ENCODE measurements around the gene PTPA. TPM values are rescaled to one million over a fixed set of nuclear protein-coding genes. Genes with fewer than 3 reads are reported as not detected.
A peak's percentile ranks its signal among the peaks of the same experiment; 100 is the strongest.

Gene PTPA
- total and polyA plus RNA-seq, 12 donors, result 106 to 227 (median 186) TPM

DNA sequence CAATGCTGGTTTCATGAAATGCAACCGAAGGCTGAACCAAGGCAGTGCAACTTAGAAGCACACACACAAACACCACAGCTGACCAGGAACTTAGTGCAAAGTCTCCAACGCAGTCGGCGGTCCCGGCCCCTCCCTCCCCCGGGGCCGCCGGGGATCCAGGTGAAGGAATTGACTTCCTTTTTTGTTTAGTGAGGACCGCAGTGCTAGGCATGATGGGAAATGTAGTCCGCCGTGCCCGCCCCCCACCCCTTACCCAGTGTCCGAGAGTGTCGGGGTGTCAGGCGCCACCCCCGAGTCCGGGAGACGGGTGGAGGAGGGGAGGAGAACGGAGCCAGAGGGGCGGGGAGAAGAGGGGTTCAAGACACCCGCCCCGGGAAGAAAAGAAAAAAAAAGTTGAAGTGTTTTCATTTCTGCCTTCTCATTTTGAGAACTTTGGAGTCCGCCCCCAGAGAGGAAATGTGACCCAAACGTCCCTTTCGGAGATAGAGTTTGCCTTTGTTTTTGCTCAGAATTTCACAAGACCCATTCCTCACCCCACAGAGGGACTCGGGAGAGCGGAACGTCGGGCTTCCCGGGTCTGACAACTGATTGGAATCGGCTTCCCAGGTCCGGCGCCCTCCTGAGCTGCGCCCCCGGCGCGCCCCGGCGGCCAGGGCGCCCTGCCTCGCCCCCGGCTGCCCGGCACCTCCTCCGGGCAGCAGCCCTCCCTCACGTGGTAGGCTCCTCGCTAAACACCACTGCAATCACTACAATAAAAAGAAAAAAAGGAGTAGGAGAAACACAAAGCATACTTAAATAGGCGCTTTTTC, 64.8 kb downstream of the PTPA start:
- Histone ChIP-seq H3K4me3 (peak overlapping the region; percentile 60 to 100 (median 96)), H3K27me3 (peaks cover 0 to 6% (median 0%) of the 10 kb centered on the region in 7 donors), H3K36me3 (peaks cover 0 to 6% (median 0%) of the 10 kb centered on the region in 9 donors), H3K4me1 (peaks cover 11 to 42% (median 36%) of the 10 kb centered on the region in 9 donors), H3K9me3 (no peaks in the 10 kb centered on the region), H3K27ac (peak overlapping the region; percentile 96 to 100 (median 98))
- peak; percentile 81 to 89 for DNase-seq
- whole genome bisulfite sequencing, 2 donors, result 0 to 1% methylated on average over 47 of the region's 47 CpGs
- intact Hi-C loops (cut with DNase I), result loop anchor here in 9 of 10 donors (1.0 to 10.0 kb wide), 21 partner anchors 34 to 435 kb away; no protein-coding TSS in a partner anchor
- ATAC-seq, result peak; percentile 20 to 69 (median 49)
- TF ChIP-seq, protein P1, sequence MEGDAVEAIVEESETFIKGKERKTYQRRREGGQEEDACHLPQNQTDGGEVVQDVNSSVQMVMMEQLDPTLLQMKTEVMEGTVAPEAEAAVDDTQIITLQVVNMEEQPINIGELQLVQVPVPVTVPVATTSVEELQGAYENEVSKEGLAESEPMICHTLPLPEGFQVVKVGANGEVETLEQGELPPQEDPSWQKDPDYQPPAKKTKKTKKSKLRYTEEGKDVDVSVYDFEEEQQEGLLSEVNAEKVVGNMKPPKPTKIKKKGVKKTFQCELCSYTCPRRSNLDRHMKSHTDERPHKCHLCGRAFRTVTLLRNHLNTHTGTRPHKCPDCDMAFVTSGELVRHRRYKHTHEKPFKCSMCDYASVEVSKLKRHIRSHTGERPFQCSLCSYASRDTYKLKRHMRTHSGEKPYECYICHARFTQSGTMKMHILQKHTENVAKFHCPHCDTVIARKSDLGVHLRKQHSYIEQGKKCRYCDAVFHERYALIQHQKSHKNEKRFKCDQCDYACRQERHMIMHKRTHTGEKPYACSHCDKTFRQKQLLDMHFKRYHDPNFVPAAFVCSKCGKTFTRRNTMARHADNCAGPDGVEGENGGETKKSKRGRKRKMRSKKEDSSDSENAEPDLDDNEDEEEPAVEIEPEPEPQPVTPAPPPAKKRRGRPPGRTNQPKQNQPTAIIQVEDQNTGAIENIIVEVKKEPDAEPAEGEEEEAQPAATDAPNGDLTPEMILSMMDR (IDR thresholded peaks at IDR 0.05), result no peak

DNA sequence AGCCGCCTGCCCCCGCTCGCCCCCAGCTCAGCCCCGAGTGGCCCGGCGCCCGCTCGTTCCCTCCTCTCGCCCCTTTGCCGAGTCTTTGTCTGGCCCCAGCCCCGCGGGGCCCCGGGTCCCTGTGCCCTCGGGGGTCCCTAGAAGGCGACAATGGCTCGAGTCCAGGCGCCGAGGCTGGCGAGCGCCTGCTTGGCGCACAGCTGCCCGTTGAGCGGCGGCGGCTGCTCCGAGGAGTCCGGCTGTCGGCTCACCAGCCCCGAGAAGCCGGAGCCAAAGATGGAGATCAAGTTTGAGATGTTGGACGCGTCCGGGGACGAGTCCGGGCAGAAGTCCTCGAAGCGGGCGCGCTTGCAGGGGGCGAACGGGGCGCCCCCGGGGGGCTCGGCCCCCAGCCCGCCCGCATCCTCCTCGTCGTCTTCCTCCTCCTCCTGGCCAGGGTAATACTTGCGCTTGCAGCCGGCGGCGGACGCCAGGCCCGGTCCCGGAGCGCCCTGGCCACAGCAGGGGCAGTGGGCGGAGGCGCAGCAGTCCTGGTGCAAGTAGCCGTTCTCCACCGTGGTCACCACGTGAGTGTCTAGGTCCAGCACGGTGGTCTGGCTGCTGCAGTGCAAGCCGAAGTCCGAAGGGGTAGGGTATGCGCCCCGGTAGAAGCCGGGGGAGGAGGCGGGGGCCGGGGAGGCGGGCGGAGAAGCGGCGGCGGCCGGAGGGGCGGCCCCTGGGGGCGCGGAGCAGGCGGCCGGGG, 65.7 kb downstream of the PTPA start:
- peaks cover 0 to 6% (median 0%) of the 10 kb centered on the region in 7 donors for H3K27me3 ChIP-seq
- intact Hi-C loops (cut with DNase I), result loop anchor here in 9 of 10 donors (1.0 to 10.0 kb wide), 17 partner anchors 35 to 434 kb away; no protein-coding TSS in a partner anchor
- WGBS, 2 donors, result 0 to 1% methylated on average over 65 to 80 of the region's 80 CpGs
- DNase-seq (peak in 1 of 2 donors; percentile 55), ATAC-seq (no peak)
- TF ChIP-seq, protein P1 (IDR thresholded peaks at IDR 0.05), result peak in 1 of 9 donors; percentile 3
- peaks cover 11 to 42% (median 36%) of the 10 kb centered on the region in 9 donors for H3K4me1 ChIP-seq
- peak overlapping the region; percentile 60 to 100 (median 96) for H3K4me3 ChIP-seq
- H3K36me3 ChIP-seq, result peaks cover 0 to 6% (median 0%) of the 10 kb centered on the region in 9 donors
- H3K27ac ChIP-seq, result peak overlapping the region; percentile 96 to 100 (median 98)
- no peaks in the 10 kb centered on the region for H3K9me3 ChIP-seq

DNA sequence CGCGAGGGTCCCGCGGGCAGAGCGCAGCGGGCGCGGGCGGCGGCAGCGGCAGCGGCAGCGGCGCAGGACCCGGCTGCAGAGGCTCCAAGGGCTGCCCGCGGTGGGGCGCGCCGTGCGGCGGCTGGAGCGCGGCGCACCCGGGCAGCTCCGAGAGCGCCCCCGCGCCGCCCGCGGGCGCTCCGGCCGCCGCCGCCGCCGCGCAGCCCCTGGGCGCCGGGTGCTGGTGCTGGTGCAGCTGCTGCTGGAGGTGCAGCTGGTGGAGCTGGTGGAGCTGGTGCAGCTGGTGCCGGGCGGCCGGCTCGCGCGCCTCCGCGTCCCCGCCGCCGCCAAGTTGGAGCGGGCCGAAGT, 66.2 kb downstream of the PTPA start:
- DNase-seq, result no peak
- H3K4me3 ChIP-seq, result peak overlapping the region; percentile 69 to 100 (median 96)
- H3K27me3 ChIP-seq, result peaks cover 0 to 6% (median 0%) of the 10 kb centered on the region in 7 donors
- TF ChIP-seq, protein P1 (IDR thresholded peaks at IDR 0.05), result no peak
- peaks cover 0 to 6% (median 0%) of the 10 kb centered on the region in 9 donors for H3K36me3 ChIP-seq
- no peaks in the 10 kb centered on the region for H3K9me3 ChIP-seq
- H3K4me1 ChIP-seq, result peaks cover 11 to 42% (median 35%) of the 10 kb centered on the region in 9 donors
- ATAC-seq, result no peak
- intact Hi-C loops (cut with DNase I), result loop anchor here in 9 of 10 donors (2.0 to 10.0 kb wide), 14 partner anchors 35 to 427 kb away; no protein-coding TSS in a partner anchor
- peak overlapping the region; percentile 92 to 100 (median 98) for H3K27ac ChIP-seq
- 0 to 1% methylated on average over 43 to 51 of the region's 56 CpGs for WGBS, 2 donors

All from heart right ventricle (tissue), 16 donors.